Fibroblast of the aortic adventitia (primary cell): Measurements from ENCODE around the gene DHX16. TPM values are rescaled to one million over a fixed set of nuclear protein-coding genes. Genes with fewer than 3 reads are reported as not detected.

Experiments used
- DNase-seq: peaks from one replicate; pipeline ENCODE4 v3.0.0-alpha.2; 2010; ENCODE audit warnings: low read depth
- H3K4me3 ChIP-seq: 2 replicates; pipeline ENCODE4 v1.5.1; 2011; ENCODE audit warnings: low read depth, mild to moderate bottlenecking, control low read depth, low read length, moderate library complexity
- CTCF ChIP-seq: IDR thresholded peaks from 2 replicates; pipeline ENCODE4 v1.5.1; 2011; ENCODE audit warnings: mild to moderate bottlenecking, low read length, control low read depth, inconsistent platforms; ENCODE audit not compliant: insufficient read depth
- total RNA-seq: library from RNA; depleted of rRNA; stranded (reverse); fragments of >200 nt; gene quantifications from 2 replicates; pipeline ENCODE4 v1.2.3, GENCODE V29; 2012; ENCODE audit warnings: low replicate concordance

Gene DHX16
- total RNA-seq, 1 donor = 20.9 TPM

- DNase-seq = no peak
Measured at GRCh38 chr6:30683183-30683979, 10.6 kb upstream of the DHX16 start.

GRCh38 chr6:30682143-30683117 is 9.6 kb upstream of the DHX16 start:
- no peak for TF ChIP-seq CTCF
- H3K4me3 ChIP-seq = peak overlapping the region; percentile 93
- DNase-seq = peak; percentile 82

More at GRCh38 chr6:30683183-30683979, 10.6 kb upstream of the DHX16 start:
- peak overlapping the region; percentile 93 for H3K4me3 ChIP-seq
- TF ChIP-seq CTCF = no peak

GRCh38 chr6:30681766-30682142 is 8.9 kb upstream of the DHX16 start:
- H3K4me3 ChIP-seq = peak overlapping the region; percentile 93
- no peak for TF ChIP-seq CTCF
- no peak for DNase-seq

- TF ChIP-seq CTCF = no peak
- DNase-seq = no peak
- peak overlapping the region; percentile 53 for H3K4me3 ChIP-seq
Measured at GRCh38 chr6:30679765-30680535, 7.1 kb upstream of the DHX16 start.

GRCh38 chr6:30678964-30679726 is 6.3 kb upstream of the DHX16 start:
- DNase-seq = peak; percentile 77
- TF ChIP-seq CTCF = peak; percentile 97
- H3K4me3 ChIP-seq = peak overlapping the region; percentile 53
